ENCODE results near the gene UGT1A4. TPM values are rescaled to one million over a fixed set of nuclear protein-coding genes. Genes with fewer than 3 reads are reported as not detected.

Gene UGT1A4
- polyA plus RNA-seq, 1 experiment = not detected

DNA sequence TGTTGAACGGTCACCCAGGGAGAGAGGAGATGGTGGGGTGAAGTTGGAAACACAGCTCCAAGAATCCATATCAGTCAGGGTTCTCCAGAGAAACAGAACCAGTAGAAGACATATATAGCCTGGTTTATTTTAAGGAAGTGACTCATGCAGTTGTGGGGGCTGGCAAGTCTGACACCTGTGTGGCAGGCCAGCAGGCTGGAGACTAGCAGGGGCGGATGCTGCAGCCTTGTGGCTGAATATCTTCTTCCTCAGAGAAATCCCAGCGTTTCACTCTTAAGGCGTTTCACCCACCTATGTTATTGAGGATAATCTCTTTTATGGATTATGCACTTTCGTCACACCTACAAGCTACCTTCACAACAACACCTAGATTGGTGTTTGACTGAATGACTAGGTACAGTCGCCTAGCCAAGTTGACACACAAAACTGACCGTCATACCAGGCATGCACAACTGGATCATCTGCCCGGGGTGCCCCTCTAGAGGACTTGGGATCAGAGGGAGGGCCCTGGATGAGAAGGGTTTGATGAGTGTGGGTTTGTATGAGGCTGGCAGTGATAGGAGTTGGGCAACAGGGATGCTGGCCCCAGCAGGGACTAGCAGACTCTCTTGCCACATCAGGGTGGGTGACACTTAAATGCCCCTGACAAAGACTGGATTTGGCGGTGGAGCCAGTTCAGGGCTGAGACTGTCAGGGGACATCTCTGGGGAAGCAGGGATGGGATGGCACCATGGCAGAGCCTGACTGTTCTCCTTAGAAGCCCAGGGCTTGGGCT, 83.0 kb downstream of the UGT1A4 start:
- DNase-seq (ENCODE audit: low read depth) = no peak
- Histone ChIP-seq H3K4me3 (ENCODE audit: low read depth, low read length) (no peak overlapping the region), H3K27me3 (ENCODE audit: control insufficient read depth, insufficient read depth, low read length) (no peaks in the 10 kb centered on the region), H3K36me3 (ENCODE audit: control insufficient read depth, insufficient read depth, low read length) (no peaks in the 10 kb centered on the region)
- CTCF ChIA-PET = no interaction called here
- POLR2A ChIA-PET = no interaction called here
- TF ChIP-seq, protein P1, sequence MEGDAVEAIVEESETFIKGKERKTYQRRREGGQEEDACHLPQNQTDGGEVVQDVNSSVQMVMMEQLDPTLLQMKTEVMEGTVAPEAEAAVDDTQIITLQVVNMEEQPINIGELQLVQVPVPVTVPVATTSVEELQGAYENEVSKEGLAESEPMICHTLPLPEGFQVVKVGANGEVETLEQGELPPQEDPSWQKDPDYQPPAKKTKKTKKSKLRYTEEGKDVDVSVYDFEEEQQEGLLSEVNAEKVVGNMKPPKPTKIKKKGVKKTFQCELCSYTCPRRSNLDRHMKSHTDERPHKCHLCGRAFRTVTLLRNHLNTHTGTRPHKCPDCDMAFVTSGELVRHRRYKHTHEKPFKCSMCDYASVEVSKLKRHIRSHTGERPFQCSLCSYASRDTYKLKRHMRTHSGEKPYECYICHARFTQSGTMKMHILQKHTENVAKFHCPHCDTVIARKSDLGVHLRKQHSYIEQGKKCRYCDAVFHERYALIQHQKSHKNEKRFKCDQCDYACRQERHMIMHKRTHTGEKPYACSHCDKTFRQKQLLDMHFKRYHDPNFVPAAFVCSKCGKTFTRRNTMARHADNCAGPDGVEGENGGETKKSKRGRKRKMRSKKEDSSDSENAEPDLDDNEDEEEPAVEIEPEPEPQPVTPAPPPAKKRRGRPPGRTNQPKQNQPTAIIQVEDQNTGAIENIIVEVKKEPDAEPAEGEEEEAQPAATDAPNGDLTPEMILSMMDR (IDR thresholded peaks at IDR 0.05; ENCODE audit: insufficient read depth, low read depth, low read length) = no peak

- CTCF ChIA-PET = no interaction called here
- no peaks in the 10 kb centered on the region for H3K36me3 ChIP-seq (ENCODE audit: control insufficient read depth, insufficient read depth, low read length)
- no peak overlapping the region for H3K4me3 ChIP-seq (ENCODE audit: low read depth, low read length)
- no peaks in the 10 kb centered on the region for H3K27me3 ChIP-seq (ENCODE audit: control insufficient read depth, insufficient read depth, low read length)
- DNase-seq (ENCODE audit: low read depth) = no peak
- TF ChIP-seq, protein P1 (IDR thresholded peaks at IDR 0.05; ENCODE audit: insufficient read depth, low read depth, low read length) = no peak
- POLR2A ChIA-PET = no interaction called here
These were observed 83.7 kb downstream of the UGT1A4 start for GRCh38 chr2:233802132-233802815.

DNA sequence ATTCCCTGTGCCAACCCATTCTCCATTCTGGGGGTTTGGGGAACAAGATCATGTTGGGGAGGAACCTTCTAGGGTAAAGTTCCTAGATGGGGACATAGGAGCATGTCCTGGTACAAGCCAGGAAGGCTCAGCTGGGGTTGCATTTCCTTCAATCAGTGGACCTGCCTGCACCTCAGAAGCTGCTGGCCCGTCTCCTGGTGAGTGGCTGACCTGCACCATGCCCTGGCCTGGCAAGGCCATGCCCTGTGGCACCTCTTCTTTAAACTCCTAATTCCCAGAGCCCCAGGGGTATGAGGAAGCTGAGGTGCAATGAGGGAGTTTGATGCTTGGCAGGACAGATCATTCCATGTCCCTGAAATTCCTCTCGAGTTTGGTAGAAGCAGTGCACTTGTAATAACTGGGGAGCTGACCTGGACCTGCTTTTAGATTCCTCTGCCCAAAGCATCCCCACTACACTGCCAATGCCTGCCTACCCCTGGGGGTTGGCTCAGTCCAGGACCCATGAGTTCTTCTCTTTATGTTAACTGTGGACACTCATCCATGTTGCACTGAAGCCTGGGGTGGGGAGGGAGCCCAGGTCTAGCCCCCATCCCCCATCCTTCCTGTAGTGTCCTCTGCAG, 84.9 kb downstream of the UGT1A4 start:
- ChIA-PET CTCF (no interaction called here), POLR2A (no interaction called here)
- Histone ChIP-seq H3K36me3 (ENCODE audit: control insufficient read depth, insufficient read depth, low read length) (no peaks in the 10 kb centered on the region), H3K27me3 (ENCODE audit: control insufficient read depth, insufficient read depth, low read length) (peaks cover under 1% of the 10 kb centered on the region; the same call in 1 of the 2 replicates), H3K4me3 (ENCODE audit: low read depth, low read length) (no peak overlapping the region)
- TF ChIP-seq, protein P1 (IDR thresholded peaks at IDR 0.05; ENCODE audit: insufficient read depth, low read depth, low read length) = no peak
- DNase-seq (ENCODE audit: low read depth) = no peak

DNA sequence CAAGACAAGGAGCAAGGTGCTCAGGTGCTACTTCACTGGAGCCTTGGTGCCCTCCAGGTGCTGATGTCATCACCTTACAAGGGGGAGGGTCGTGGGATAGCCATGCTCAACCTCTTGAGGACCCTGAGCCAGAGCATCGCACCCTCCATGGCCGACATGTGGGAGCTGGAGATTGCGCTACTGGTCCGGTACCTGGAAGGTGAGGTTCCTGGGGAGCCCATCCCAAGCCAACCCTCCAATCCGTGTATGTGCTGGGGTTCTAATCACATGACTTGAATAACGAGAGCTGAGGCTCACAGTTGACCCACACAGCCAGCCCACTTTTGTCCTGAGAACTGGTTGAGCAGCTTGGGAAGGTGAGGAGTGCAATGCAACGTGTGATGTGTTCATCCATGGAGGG, 85.5 kb downstream of the UGT1A4 start:
- POLR2A ChIA-PET = no interaction called here
- H3K27me3 ChIP-seq (ENCODE audit: control insufficient read depth, insufficient read depth, low read length) = peaks cover 2% of the 10 kb centered on the region; the same call in 1 of the 2 replicates
- TF ChIP-seq, protein P1 (IDR thresholded peaks at IDR 0.05; ENCODE audit: insufficient read depth, low read depth, low read length) = no peak
- CTCF ChIA-PET = no interaction called here
- H3K36me3 ChIP-seq (ENCODE audit: control insufficient read depth, insufficient read depth, low read length) = no peaks in the 10 kb centered on the region
- H3K4me3 ChIP-seq (ENCODE audit: low read depth, low read length) = no peak overlapping the region
- no peak for DNase-seq (ENCODE audit: low read depth)

- CTCF ChIA-PET = no interaction called here
- Histone ChIP-seq H3K4me3 (ENCODE audit: low read depth, low read length) (no peak overlapping the region), H3K36me3 (ENCODE audit: control insufficient read depth, insufficient read depth, low read length) (no peaks in the 10 kb centered on the region), H3K27me3 (ENCODE audit: control insufficient read depth, insufficient read depth, low read length) (peaks cover 3% of the 10 kb centered on the region; the same call in 1 of the 2 replicates)
- DNase-seq (ENCODE audit: low read depth) = no peak
- TF ChIP-seq, protein P1 (IDR thresholded peaks at IDR 0.05; ENCODE audit: insufficient read depth, low read depth, low read length) = no peak
- POLR2A ChIA-PET = no interaction called here
These were observed 88.8 kb downstream of the UGT1A4 start for GRCh38 chr2:233807215-233807865.
